ENCODE data around the gene SLC25A11.

- TF ChIP-seq CTCF (IDR thresholded peaks at IDR 0.05; ENCODE audit: extremely low read depth in 1 of 2, insufficient read depth in 1 of 2, low read depth in 1 of 2, low read length in 2 of 2) (no peak), EZH2 (IDR thresholded peaks at IDR 0.05; ENCODE audit: borderline replicate concordance, low read depth, low read length, severe bottlenecking) (no peak)
Observed at GRCh38 chr17:4892499-4893221, 47.2 kb downstream of the SLC25A11 start.
